HUES6 (cell line): ENCODE data around the gene FSD1.

Experiments
- H3K27ac ChIP-seq: 2 replicates; pipeline ENCODE4 v1.7.0; 2013; ENCODE audit warnings: low read depth, mild to moderate bottlenecking, low read length, inconsistent platforms
- H3K27me3 ChIP-seq: 2 replicates; pipeline ENCODE4 v1.6.1; 2013; ENCODE audit warnings: low read length; ENCODE audit not compliant: control insufficient read depth, insufficient read depth
- H3K36me3 ChIP-seq: 2 replicates; pipeline ENCODE4 v1.6.1; 2013; ENCODE audit warnings: low read length; ENCODE audit not compliant: control insufficient read depth, insufficient read depth
- H3K4me1 ChIP-seq: 2 replicates; pipeline ENCODE4 v1.6.1; 2013; ENCODE audit warnings: low read length; ENCODE audit not compliant: control insufficient read depth, insufficient read depth
- H3K4me3 ChIP-seq: 2 replicates; pipeline ENCODE4 v1.5.1; 2013; ENCODE audit warnings: low read depth, low read length
- H3K9ac ChIP-seq: one replicate; pipeline ENCODE4 v1.6.1; 2013; ENCODE audit warnings: mild to moderate bottlenecking, low read length
- H3K9me3 ChIP-seq: 2 replicates; pipeline ENCODE4 v1.6.1; 2013; ENCODE audit warnings: low read depth, low read length; ENCODE audit not compliant: control insufficient read depth, insufficient read depth

The FSD1 gene

DNA sequence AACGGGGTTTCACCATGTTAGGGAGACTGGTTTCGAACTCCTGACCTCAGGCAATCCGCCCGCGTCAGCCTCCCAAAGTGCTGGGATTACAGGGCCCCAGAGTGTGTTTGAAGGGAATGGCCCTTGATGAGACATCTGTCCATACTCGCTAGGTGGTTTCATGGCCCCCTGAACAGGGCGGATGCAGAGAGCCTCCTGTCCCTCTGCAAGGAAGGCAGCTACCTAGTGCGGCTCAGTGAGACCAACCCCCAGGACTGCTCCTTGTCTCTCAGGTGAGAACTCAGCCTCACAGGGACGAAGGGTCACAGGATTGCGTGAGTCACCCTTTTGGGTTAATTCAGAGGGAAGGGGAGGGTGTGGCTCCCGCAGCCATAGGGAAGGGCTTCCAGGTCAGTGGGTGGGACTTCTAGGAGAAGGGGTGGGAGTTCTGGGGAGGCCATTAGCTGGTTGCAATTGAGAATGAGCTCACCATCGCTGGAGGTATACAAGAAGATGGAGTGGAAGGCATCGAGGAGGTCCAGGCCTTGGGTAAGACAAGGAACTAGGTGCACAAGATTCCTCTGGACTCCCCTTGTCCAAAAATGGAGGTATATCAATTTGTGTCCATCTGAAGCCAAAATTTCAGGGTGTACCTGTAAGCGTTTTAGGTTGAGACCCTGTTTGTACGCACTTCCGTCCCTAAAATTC, 16.2 kb upstream of the FSD1 start:
- Histone ChIP-seq H3K9me3 (no peaks in the 10 kb centered on the region), H3K4me1 (0 out of 2 replicates have a peak, but pooled peaks cover 3% of the 10 kb centered on the region), H3K4me3 (no peak overlapping the region), H3K36me3 (no peaks in the 10 kb centered on the region), H3K9ac (no peak overlapping the region), H3K27me3 (peaks cover 11% of the 10 kb centered on the region; the same call in 1 of the 2 replicates), H3K27ac (no peak overlapping the region)

- H3K27ac ChIP-seq, result no peak overlapping the region
- H3K4me1 ChIP-seq, result peaks cover 4% of the 10 kb centered on the region; the same call in 1 of the 2 replicates
- H3K4me3 ChIP-seq, result no peak overlapping the region
- H3K27me3 ChIP-seq, result no peaks in the 10 kb centered on the region
- no peaks in the 10 kb centered on the region for H3K36me3 ChIP-seq
- no peak overlapping the region for H3K9ac ChIP-seq
- no peaks in the 10 kb centered on the region for H3K9me3 ChIP-seq
These were observed 13.1 kb upstream of the FSD1 start for GRCh38 chr19:4291184-4291732.

GRCh38 chr19:4292515-4292914, 11.9 kb upstream of the FSD1 start:
- Histone ChIP-seq H3K4me3 (no peak overlapping the region), H3K4me1 (peaks cover 5% of the 10 kb centered on the region; the same call in 1 of the 2 replicates), H3K9me3 (no peaks in the 10 kb centered on the region), H3K9ac (no peak overlapping the region), H3K36me3 (no peaks in the 10 kb centered on the region), H3K27me3 (no peaks in the 10 kb centered on the region), H3K27ac (no peak overlapping the region)

DNA sequence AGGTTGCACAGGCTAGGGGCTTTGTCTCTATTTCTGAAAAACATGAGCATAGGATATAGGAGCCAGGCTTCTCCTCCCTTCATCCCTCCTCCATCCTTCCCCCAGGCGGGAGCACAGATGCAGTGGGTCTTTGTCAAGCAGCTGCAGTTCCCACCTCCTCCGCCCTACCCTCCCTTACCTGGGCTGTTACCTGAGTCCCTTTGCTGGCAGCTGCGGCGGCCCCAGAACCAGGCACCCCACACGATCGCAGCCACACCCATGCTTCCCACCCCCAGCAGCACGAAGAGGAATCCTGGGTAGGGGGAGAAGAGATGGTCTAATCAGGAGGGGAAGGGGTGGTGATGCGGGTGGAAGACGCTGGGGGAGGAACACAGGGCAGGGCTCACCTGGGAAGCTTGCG, 10.0 kb upstream of the FSD1 start:
- no peak overlapping the region for H3K4me3 ChIP-seq
- no peaks in the 10 kb centered on the region for H3K9me3 ChIP-seq
- no peaks in the 10 kb centered on the region for H3K36me3 ChIP-seq
- H3K27me3 ChIP-seq, result no peaks in the 10 kb centered on the region
- H3K9ac ChIP-seq, result no peak overlapping the region
- H3K4me1 ChIP-seq, result peaks cover 5% of the 10 kb centered on the region
- no peak overlapping the region for H3K27ac ChIP-seq

DNA sequence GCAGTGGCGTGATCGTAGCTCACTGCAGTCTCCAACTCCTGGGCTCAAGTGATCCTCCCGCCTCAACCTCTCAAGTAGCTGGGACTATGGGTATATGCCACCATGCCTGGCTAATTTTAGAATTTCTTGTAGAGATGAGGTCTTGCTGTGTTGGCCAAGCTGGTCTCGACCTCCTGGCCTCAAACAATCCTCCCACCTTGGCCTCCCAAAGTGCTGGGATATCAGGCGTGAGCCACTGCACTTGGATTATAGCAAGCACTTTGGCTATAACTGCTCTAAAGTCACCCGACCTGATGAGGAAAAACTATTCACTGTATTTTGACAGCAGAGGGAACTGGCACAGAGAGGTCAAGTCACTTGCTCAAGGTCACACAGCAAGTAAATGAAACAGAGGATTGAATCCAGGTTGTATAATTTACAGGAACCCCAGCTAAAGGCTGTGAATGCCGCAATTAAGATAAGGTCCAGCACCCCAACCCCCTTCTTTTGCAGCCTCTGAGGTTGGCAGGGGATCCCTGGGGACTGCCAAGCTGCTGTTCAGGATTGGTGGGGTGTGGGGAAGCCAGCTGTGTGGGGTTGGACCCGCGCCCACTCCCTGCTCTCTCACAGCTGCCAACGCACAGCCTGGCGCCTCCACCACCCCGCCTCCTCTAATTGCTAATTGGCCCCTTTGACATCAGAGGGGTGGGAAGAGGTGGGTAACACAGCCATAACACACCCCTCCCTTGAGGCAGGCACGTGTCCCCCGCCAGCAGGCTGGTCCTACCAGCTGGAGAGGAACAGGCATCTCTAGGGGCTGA, 8.2 kb upstream of the FSD1 start:
- no peaks in the 10 kb centered on the region for H3K36me3 ChIP-seq
- no peak overlapping the region for H3K4me3 ChIP-seq
- no peaks in the 10 kb centered on the region for H3K27me3 ChIP-seq
- peaks cover 5% of the 10 kb centered on the region for H3K4me1 ChIP-seq
- no peaks in the 10 kb centered on the region for H3K9me3 ChIP-seq
- H3K9ac ChIP-seq, result no peak overlapping the region
- no peak overlapping the region for H3K27ac ChIP-seq

- no peaks in the 10 kb centered on the region for H3K36me3 ChIP-seq
- no peaks in the 10 kb centered on the region for H3K27me3 ChIP-seq
- H3K9ac ChIP-seq, result peak overlapping the region; percentile 31
- H3K27ac ChIP-seq, result no peak overlapping the region
- H3K4me1 ChIP-seq, result peaks cover 13% of the 10 kb centered on the region
- no peak overlapping the region for H3K4me3 ChIP-seq
- no peaks in the 10 kb centered on the region for H3K9me3 ChIP-seq
These were observed 6.2 kb upstream of the FSD1 start for GRCh38 chr19:4297901-4298809.

DNA sequence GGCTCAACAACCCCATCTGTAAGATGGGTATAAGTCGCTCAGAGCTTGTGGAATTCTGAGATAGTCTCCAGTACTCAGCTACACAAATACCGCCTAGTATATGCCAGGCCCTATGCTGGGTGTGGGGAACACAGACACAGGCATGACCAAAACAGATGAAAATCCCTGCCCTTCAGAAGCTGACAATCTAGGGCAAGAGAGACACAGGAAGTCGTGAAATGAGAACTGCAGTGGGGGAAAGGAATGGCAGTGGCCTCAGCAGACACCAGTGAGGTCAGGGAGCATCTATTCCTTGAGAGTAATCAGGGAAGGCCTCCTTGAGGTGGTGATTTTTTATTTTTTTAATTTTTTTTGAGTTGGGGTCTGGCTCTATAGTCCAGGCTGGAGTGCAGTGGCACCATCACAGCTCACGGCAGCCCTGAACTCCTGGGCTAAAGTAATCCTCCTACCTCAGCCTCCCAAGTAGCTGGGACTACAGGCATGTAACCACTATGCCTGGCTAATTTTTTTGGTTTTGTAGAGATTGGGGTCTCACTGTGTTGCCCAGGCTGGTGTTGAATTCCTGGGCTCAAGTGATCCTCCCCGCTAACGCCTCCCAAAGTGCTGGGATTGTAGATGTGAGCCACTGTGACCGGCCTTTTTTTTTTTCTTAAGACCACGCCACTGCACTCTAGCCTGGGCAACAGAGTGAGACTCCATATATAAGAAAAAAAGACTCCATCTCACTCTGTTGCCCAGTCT, 5.4 kb upstream of the FSD1 start:
- Histone ChIP-seq H3K27me3 (no peaks in the 10 kb centered on the region), H3K4me1 (peaks cover 14% of the 10 kb centered on the region), H3K9me3 (no peaks in the 10 kb centered on the region), H3K27ac (no peak overlapping the region), H3K36me3 (no peaks in the 10 kb centered on the region), H3K4me3 (no peak overlapping the region), H3K9ac (no peak overlapping the region)

- Histone ChIP-seq H3K4me1 (peaks cover 17% of the 10 kb centered on the region), H3K9ac (no peak overlapping the region), H3K27ac (no peak overlapping the region), H3K9me3 (no peaks in the 10 kb centered on the region), H3K27me3 (no peaks in the 10 kb centered on the region), H3K36me3 (no peaks in the 10 kb centered on the region), H3K4me3 (no peak overlapping the region)
These were observed 3.8 kb upstream of the FSD1 start for GRCh38 chr19:4300589-4300988.

- no peak overlapping the region for H3K27ac ChIP-seq
- peaks cover 15% of the 10 kb centered on the region; the same call in 1 of the 2 replicates for H3K4me1 ChIP-seq
- no peaks in the 10 kb centered on the region for H3K27me3 ChIP-seq
- no peaks in the 10 kb centered on the region for H3K9me3 ChIP-seq
- no peak overlapping the region for H3K9ac ChIP-seq
- no peak overlapping the region for H3K4me3 ChIP-seq
- H3K36me3 ChIP-seq, result peaks cover 2% of the 10 kb centered on the region; the same call in 1 of the 2 replicates
These were observed 2.7 kb upstream of the FSD1 start for GRCh38 chr19:4301590-4302242.

GRCh38 chr19:4302243-4302640, 2.2 kb upstream of the FSD1 start, which contains the start of gene TMIGD2:
TSS of gene TMIGD2 (minus strand) at chr19:4302389. CDS start at chr19:4302385, 4 bp downstream.
- no peaks in the 10 kb centered on the region for H3K27me3 ChIP-seq
- H3K36me3 ChIP-seq, result peaks cover 3% of the 10 kb centered on the region; the same call in 1 of the 2 replicates
- H3K27ac ChIP-seq, result no peak within 1 kb of the TSS
- H3K4me3 ChIP-seq, result no peak within 1 kb of the TSS
- peaks cover 15% of the 10 kb centered on the region; the same call in 1 of the 2 replicates for H3K4me1 ChIP-seq
- no peaks in the 10 kb centered on the region for H3K9me3 ChIP-seq
- H3K9ac ChIP-seq, result no peak within 1 kb of the TSS
